GM19193 (cell line): ENCODE data around the gene PARVB.

Source experiments
- POLR2A ChIP-seq: IDR thresholded peaks from 4 replicates; pipeline ENCODE4 v1.6.1; 2011; ENCODE audit not compliant: insufficient read depth, insufficient read length; ENCODE audit errors: extremely low read depth

PARVB gene

DNA sequence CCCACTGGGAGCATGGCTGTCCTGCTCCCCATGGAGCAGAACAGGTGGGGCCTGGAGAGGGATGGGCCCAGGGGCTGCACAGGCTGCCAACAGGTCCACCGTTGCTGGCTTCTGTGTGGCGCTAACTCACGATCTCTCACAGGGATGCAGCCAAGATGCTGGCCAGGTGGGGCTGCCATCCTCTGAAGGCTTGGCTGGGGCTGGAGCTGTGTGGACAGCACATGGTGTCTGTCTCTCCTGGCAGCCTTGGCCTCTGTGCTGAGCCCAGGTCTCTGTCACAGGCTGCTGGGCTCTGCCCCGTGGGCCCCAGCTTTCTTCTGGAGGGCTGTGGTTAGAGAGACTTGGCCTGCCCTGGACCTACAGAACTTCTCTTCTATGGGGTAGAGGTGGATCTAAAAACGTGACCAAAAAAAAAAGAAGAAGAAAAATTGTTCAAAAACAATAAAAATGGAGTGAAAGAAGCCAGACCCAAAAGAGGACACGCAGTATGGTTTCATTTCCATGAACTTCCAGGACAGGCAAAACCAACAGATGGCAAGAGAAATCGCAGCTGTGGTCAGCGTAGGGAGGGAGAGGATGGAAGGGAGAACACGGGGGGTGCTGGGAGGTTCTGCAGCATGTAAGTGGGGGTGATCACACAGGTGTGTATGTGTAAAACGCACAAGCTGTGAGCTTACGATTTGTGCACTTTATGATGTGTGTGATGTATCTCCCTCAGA is 168.9 kb downstream of the PARVB start:
- TF ChIP-seq POLR2A = no peak

DNA sequence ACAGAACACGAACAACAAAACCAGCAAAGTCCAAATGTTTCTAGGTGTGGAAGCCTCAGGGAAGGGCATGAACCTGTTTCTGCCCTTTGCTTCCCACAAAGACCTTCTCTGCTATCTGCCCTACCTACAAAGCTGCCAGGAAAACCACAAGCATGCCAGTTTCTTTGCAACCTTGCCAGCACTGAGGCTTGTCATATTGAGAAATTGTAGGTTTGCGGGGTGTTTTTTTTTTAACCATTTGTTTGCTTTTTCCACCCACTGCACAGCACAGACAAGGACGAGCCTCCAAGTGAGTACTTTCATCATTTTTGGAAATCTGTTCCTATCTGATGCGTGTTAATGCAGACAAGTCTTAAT is 169.4 kb downstream of the PARVB start:
- no peak for TF ChIP-seq POLR2A

DNA sequence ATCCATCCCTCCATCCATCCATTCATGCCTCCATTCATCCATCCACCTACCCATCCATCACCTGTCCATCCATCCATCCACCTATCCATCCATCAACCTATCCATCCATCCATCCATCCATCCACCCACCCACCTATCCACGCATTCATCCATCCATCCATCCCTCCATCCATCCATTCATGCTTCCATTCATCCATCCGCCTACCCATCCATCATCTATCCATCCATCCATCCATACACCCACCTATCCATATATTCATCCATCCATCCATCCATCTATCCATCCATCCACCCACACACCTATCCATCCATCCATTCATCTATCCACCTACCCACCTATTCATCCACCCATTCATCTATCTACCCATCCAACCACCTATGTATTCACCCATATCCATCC is 170.5 kb downstream of the PARVB start:
- no peak for TF ChIP-seq POLR2A

DNA sequence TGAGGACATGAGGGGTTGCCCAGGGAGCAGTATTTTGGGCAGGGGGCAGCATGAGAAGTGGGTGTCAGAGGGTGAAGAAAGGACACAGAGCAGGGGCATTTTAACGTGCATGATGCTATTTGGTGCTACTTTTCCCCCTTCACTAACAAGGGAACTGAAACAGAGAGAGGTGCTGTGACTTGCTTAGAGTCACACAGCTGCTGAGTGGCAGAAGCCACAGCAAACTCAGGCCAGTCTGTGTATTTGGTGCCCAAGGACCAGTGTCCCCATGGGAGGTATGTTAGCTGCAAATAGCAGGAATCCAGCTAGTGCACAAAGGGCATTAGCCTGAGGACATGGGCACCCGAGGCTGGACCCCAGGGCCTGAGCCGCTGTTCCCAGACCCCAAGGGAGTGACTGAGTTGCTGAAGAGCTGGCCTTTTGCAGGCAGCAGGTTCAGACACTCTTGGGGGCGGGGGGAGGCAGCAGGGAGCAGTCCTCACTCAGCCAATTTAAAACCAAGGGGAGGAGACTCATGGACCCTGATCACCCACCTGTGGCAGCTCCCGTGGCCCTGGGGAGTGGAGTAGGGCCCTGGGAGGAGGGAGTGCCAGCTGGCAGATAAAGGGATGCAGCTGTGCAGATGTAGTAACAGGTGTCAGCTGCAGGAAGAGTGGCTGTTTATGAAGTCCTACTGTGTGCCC is 171.2 kb downstream of the PARVB start:
- no peak for TF ChIP-seq POLR2A

DNA sequence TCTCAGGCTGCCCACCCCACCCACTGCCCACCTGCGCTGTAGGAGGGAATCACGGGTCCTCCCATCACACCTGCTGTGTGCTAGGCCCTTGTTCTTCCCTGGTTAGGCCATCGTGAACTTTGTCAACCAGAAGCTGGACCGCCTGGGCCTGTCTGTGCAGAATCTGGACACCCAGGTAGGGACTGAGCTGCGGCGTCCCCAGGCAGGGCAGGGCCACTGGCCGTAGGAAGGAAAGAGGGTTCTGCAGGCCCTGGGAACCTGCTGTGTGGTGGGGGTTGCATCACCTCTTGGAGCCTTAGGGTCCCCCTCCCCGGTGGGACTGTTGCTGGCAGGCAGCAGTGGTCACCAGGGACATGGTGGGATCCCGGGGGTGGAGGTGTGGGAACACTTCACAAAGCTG is 172.1 kb downstream of the PARVB start:
- TF ChIP-seq POLR2A = no peak

DNA sequence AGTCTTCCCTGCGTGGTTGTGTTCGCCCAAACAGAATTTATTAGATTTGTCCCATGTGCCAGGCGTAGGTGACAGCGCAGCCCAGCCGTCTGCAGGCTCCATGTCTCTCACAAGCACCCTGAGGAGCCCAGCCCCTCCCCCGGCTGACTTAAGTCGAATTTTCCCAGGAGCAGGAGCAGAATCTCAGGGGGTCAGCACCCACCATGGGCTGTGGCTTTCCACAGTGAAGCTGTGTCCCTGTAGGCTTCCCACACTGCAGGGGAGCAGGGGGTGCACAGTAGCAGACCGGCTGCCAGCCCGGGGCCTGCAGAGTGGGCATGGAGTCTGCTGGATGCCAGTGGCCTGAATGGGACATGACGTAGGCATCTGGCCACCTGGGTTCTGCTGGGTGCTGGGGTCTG is 172.6 kb downstream of the PARVB start:
- TF ChIP-seq POLR2A = no peak

DNA sequence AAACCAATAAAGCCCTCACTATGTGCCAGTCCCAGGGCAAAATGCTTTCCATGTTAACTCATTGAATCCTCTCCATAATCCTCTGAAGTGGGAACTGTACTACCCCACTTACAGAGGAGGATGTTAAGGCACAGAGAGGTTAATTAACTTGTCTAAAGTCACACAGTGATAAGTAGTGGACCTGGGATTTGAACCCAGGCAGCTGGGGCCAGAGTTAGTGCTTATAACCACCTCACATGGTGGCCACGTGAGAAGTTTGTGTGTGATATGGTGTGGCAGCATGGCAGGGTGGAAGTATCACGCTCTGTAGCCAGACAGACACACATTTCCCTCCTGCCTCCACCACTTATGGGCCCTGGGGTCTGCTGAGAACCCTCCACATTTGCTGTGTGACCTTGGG is 173.2 kb downstream of the PARVB start:
- TF ChIP-seq POLR2A = no peak

DNA sequence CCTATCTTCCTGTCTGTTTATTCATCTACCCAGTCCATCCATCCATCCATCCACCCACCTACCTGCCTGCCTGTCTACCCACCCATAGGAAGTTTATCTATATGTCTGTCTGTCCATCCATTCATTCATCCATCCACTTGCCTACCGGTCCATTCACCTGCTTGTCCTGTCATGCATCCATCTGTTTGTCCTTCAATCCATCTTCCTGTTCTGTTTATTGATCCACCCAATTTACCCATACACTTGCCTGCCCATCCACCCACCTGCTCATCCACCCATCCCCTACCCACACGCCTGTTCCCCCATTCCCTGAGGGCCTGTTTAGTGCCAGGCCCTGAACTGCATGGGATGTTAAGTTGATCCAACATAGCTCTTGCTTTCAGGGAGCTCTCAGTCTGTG is 175.1 kb downstream of the PARVB start:
- no peak for TF ChIP-seq POLR2A

DNA sequence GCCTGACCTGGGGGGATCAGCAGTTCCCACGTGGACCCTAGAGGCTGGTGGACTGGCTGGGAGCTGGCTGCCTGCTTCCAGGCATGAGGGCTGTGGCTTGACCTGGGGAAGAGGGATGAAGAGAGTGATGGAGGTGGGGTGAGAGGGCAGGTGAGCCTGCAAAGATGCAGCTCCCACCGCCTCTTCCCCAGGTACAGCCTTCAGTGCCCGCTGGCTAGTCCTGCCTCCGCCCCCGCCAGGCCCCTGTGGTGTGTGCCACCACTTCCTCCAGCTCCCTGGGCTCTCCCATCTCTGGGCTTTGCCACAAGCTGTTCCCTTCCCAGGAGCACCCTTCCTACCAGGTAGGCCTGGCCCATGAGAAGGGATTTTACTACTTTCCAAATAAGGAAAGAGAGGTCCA is 175.8 kb downstream of the PARVB start:
- TF ChIP-seq POLR2A = no peak

DNA sequence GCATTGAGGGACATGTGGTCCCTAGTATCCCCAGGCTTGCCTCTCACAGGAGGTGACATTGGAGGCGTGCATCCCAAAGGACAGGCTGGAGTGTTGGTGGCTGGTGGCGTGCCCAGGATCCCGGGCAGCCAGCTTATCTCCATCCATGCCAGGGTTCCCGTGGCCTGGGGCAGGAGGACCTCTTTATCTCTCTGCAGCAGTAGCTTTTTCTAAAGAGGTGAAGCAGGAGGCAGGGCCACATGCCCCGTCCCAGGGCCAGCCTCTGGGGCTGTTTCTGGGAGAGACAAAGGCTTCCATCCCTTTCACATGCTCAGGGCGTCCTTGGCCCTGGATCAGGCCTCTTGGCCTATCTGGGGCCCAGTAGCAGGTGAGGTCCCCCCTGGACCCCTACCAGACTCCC is 176.3 kb downstream of the PARVB start:
- TF ChIP-seq POLR2A = no peak

DNA sequence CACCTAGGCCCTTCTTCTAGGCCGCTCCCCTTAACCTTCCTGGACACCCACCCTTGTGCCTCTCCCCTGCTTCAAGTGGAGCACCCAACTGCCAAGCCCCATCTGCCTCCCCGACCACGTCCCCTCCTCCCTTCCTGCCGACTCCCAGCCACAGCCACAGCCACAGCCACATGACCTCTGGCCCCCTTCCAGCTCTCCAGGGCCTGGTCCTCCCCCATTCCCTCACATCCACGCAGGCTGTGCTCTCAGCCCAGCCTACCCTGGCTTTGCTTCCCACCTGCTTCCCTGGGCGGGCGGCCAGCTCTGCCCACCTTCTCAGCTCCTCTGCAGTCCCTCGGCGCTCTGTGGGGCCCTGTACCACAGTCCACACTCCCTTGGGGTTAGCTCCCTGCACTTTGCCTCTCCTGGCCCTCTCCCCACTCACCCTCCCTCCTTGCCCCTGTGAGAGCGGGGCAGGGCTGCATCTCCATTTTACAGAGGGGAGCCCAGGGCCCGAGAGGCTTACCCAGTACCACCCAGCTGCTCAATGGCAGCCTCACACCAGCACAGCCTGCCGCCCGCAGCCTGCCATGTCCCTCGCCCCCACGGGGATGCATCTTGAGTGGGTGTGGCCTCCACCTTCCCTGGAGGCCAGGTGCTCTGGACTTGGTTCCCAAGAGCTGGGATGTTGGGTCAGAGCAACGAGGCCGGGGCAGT is 176.9 kb downstream of the PARVB start:
- TF ChIP-seq POLR2A = no peak

DNA sequence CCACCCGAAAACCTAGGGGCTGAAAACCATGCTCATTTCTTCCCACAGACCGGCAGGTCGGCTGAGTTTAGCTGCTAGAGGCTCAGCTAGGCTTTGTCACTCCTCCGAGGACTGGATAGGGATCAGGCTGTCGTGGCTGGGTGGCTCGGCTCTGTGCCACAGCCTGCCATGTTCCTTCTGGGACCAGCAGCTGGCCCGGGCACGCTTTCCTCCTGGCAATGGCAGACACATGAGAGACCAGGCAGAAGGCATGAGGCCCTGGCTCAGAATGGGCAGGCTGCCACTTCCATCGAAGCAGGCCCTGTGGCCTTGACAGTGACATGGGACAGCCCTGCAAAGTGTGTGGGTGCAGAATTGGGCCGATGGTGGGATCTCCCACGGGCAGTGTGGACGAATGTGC is 177.6 kb downstream of the PARVB start:
- TF ChIP-seq POLR2A = no peak

DNA sequence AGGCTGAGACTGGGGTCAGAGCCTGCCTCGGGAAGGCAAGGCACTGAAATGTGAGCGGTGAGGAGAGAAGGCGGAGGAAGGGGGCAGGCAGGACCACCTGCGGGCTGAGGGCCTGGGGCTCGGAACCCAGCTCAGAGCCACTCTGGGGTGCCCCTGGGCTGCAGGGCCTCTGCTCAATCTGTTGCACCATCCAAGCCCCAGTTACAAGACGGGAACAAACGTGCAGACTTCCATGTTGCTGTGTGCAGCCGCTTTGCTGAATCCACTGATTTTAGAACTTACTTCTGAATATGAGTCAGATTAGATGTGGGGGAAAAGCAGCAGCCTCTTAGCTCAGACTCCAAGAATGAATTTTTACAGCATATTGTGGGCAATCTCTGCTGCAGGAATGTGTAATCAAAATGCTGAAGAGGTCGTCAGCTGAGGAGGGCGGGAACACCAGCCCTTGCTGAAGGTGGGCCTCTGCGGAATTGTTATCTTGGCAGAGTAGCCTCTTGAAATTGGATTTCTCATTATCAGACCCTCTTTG is 178.2 kb downstream of the PARVB start:
- no peak for TF ChIP-seq POLR2A

DNA sequence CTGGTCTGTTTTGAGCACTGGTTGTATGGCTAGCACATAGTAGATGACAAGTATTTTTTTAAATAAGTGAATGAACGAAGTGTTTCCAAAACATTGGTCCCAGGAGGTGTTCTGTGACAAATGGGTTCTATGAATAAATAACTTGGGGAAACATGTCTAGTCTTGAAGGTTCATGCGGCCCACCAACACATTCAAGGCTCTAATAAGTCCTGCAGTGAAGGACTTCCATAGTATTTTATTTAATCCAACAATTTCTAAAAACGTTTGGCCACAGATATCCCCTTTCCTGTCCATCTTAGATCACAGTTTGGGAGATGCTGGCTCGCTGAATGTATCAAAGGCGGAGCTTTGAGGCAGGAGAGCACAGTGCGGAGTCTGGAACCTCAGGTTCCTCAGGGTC is 179.1 kb downstream of the PARVB start:
- TF ChIP-seq POLR2A = no peak

DNA sequence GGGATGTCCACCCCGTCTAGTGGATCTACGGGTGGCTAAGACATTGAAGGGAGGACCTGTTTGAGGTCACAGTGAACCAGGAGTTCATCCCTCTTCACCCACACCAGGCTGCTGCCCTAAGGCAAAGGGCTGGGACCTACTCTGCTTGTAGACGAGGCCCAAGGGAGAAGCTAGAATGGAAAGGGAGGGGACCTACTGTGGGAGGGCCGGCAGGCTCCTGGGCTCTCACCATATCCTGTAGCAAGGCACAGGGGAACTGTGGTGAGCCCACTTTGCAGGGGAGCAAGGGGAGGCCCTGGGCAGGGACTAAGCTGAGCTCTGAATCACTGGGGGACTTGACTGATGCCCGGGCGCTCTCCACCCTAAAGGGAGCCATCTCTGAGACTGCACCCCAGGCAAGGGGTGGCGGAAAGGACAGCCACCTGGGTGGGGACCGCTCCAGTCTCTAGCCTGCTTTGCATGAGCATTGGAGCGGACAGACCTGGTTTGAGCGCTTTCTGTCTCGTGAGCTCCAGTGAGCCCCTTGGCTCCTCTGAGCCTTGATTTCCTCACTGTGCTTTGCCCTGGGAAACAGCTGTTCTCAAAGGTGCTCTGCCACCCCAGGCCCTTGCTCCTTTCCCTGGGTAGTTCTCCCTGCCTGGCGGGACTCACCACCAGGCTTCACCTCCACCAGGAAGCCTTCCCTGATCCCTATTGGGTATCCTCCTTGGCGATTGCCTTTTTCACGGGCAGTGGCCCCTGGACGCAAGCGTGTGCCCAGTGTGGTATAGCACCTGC is 180.8 kb downstream of the PARVB start:
- no peak for TF ChIP-seq POLR2A

DNA sequence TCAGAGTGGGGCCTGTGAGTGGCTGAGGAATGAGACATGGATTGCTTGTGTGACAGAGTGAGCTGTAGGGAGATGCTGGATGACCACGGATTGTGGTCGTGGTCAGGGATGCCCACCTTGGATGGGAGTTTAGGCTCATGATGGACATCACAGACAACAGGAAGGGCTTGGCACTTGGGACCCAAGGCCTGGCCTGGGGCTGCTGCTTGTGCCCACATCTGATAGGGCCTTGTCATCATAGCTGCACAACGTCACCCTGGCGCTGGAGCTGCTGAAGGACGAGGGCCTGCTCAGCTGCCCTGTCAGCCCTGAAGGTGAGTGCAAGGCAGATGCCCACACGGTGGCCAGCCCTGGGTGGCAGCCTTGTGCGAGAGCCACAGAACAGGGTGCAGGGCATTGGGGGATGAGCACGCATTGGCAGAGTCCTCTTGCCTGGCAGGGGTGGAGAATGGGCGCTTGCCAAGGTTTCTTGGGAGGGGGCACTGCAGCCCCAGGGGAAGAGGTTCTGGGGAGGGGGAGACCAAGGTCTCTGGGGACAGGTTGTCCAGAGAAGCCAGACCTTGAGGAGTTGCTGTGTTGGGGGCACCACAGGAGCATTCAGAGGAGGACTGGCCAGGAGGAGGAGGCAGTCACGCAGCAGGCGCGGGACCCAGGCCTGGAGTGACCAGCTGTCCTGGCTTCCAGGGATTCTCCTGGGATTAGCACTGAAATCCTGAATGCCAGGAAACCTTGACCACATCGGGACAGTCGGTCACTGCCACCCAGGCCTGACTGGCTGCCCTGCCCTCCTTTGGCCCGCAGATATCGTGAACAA is 181.6 kb downstream of the PARVB start:
- TF ChIP-seq POLR2A = no peak
